HCT116 (cell line): ENCODE measurements around the gene CSN1S1. TPM values are rescaled to one million over a fixed set of nuclear protein-coding genes. Genes with fewer than 3 reads are reported as not detected.
A peak's percentile ranks its signal among the peaks of the same experiment; 100 is the strongest.

ENCODE experiments used
- ATAC-seq: fragments of 200-7000 bp; cut with Tn5 transposase; 2 replicates; pipeline ENCODE4 v1.9.1; 2020; ENCODE audit warnings: mild to moderate bottlenecking, moderate library complexity
- BruUV-seq: library from RNA; stranded (reverse); fragments of 400-500 nt; replicated peaks from 2 replicates; lab custom pipeline; 2021; lab: Mats Ljungman, UMichigan
- CTCF ChIA-PET: fragments of 300-600 bp; sonication (Branson Sonifier 250); formaldehyde crosslinking; loops from one replicate; lab custom pipeline; 2021; ENCODE audit warnings: antibody characterized with exemption; lab: Charles Lee
- POLR2A ChIA-PET: fragments of 300-600, 350-600 bp; sonication (Branson Sonifier 250); formaldehyde crosslinking; loops from one replicate; lab custom pipeline; 2021; ENCODE audit warnings: antibody characterized with exemption; lab: Charles Lee
- RAD21 ChIA-PET, 2 experiments: fragments of 300-600 bp; sonication (Branson Sonifier 250); formaldehyde crosslinking; loops; one replicate each; lab custom pipeline; 2023; ENCODE audit warnings: low total read pairs in 2 of 2; ENCODE audit not compliant: uncharacterized antibody in 2 of 2, unreplicated experiment in 2 of 2, low non-redundant PET in 1 of 2; lab: Charles Lee
- DNase-seq: peaks from one replicate; pipeline ENCODE4 v3.0.0-alpha.2; 2010; ENCODE audit warnings: low read depth, low spot score
- H2AFZ ChIP-seq: fragments of 200-600 bp; shearing (Covaris generic), sonication (generic); 2 replicates; pipeline ENCODE4 v1.6.1; 2017; ENCODE audit warnings: low read depth, mixed run types, mixed read lengths, antibody characterized with exemption, low read length; ENCODE audit not compliant: poor library complexity, severe bottlenecking
- H3K27ac ChIP-seq: 2 replicates; pipeline ENCODE4 v1.5.1; 2012; ENCODE audit warnings: low read depth, low read length
- H3K27me3 ChIP-seq: fragments of 200-600 bp; sonication (generic); 2 replicates; pipeline ENCODE4 v1.6.1; 2016; ENCODE audit warnings: mixed run types, low read length, mixed read lengths; ENCODE audit not compliant: insufficient read depth
- H3K36me3 ChIP-seq, 2 experiments: fragments of 200-500 bp in 1 of 2; fragments of 200-600 bp in 1 of 2; sonication (Bioruptor generic) in 1 of 2; sonication (generic) in 1 of 2; 2 replicates each; pipeline versions ENCODE4 v1.5.1 to v1.6.1; 2014 to 2016; ENCODE audit warnings: low read length in 2 of 2, inconsistent platforms in 1 of 2, mixed read lengths in 1 of 2, mixed run types in 1 of 2; ENCODE audit not compliant: insufficient read depth in 2 of 2, control insufficient read depth in 1 of 2
- H3K4me1 ChIP-seq, 2 experiments: fragments of 200-600 bp in 1 of 2; sonication (generic) in 1 of 2; 2 replicates each; pipeline versions ENCODE4 v1.5.1 to v1.6.1; 2012 to 2017; ENCODE audit warnings: low read length in 2 of 2, inconsistent platforms in 1 of 2, mild to moderate bottlenecking in 1 of 2, mixed read lengths in 1 of 2, mixed run types in 1 of 2, moderate library complexity in 1 of 2; ENCODE audit not compliant: insufficient read depth in 2 of 2, control insufficient read depth in 1 of 2
- H3K4me2 ChIP-seq: fragments of 200-600 bp; sonication (generic); 2 replicates; pipeline ENCODE4 v1.6.1; 2017; ENCODE audit warnings: mixed run types, low read length, mixed read lengths
- H3K4me3 ChIP-seq, 2 experiments: fragments of 200-600 bp in 1 of 2; sonication (generic) in 1 of 2; replicated peaks in 1 of 2; 2 replicates each; pipeline ENCODE4 v1.5.1; 2011 to 2016; ENCODE audit warnings: low read length in 2 of 2, control low read depth in 1 of 2, low read depth in 1 of 2, mild to moderate bottlenecking in 1 of 2, mixed read lengths in 1 of 2, mixed run types in 1 of 2
- H3K79me2 ChIP-seq: fragments of 200-600 bp; sonication (generic); 2 replicates; pipeline ENCODE4 v1.6.1; 2017; ENCODE audit warnings: mild to moderate bottlenecking, mixed run types, low read length, moderate library complexity, mixed read lengths; ENCODE audit not compliant: insufficient read depth
- H3K9ac ChIP-seq: fragments of 200-600 bp; sonication (generic); 2 replicates; pipeline ENCODE4 v1.6.1; 2016; ENCODE audit warnings: low read length, mixed read lengths
- H3K9me2 ChIP-seq: fragments of 200-600 bp; sonication (generic), shearing (Covaris generic); 2 replicates; pipeline ENCODE4 v1.6.1; 2017; ENCODE audit warnings: mixed run types, mild to moderate bottlenecking, moderate library complexity; ENCODE audit not compliant: insufficient read depth
- H3K9me3 ChIP-seq, 2 experiments: fragments of 200-500 bp in 1 of 2; fragments of 200-600 bp in 1 of 2; sonication (Bioruptor generic) in 1 of 2; sonication (generic) in 1 of 2; 2 replicates each; pipeline ENCODE4 v1.6.1; 2014 to 2017; ENCODE audit warnings: low read length in 2 of 2, mixed read lengths in 2 of 2, inconsistent platforms in 1 of 2, low read depth in 1 of 2, mild to moderate bottlenecking in 1 of 2, mixed run types in 1 of 2, moderate library complexity in 1 of 2; ENCODE audit not compliant: control insufficient read depth in 1 of 2, insufficient read depth in 1 of 2
- H4K20me1 ChIP-seq: fragments of 200-600 bp; sonication (generic), shearing (Covaris generic); 2 replicates; pipeline ENCODE4 v1.6.1; 2017; ENCODE audit warnings: mixed run types, mild to moderate bottlenecking, moderate library complexity; ENCODE audit not compliant: insufficient read depth
- RAD21 ChIP-seq: IDR thresholded peaks from 2 replicates; pipeline ENCODE4 v1.6.1; 2012; ENCODE audit warnings: low read depth, mild to moderate bottlenecking
- REST ChIP-seq: IDR thresholded peaks from 2 replicates; pipeline ENCODE4 v1.6.1; 2012; ENCODE audit warnings: low read depth
- ZBTB33 ChIP-seq: IDR thresholded peaks from 2 replicates; pipeline ENCODE4 v1.6.1; 2011; ENCODE audit warnings: mild to moderate bottlenecking, low read length, moderate library complexity; ENCODE audit not compliant: insufficient replicate concordance; ENCODE audit errors: extremely low read depth
- intact Hi-C: fragments of 100-400 bp; cut with micrococcal nuclease; formaldehyde crosslinking; loops from 2 replicates; pipeline ENCODE4 v1.10.0; 2022
- total RNA-seq: library from RNA; stranded (reverse); gene quantifications from one replicate; pipeline ENCODE4 v1.2.1, GENCODE V29; 2021; ENCODE audit not compliant: unreplicated experiment
- TF ChIP-seq, protein P1 (sequence below), 3 experiments: fragments of 200-600 bp in 1 of 3; sonication (generic) in 1 of 3; IDR thresholded peaks in 2 of 3; conservative IDR thresholded peaks in 1 of 3; 2 replicates each; pipeline ENCODE4 v1.5.1; 2012 to 2017; ENCODE audit warnings: low read depth in 2 of 3, low read length in 2 of 3, antibody characterized with exemption in 1 of 3, borderline replicate concordance in 1 of 3, control low read depth in 1 of 3, mild to moderate bottlenecking in 1 of 3, mixed read lengths in 1 of 3, mixed run types in 1 of 3, moderate library complexity in 1 of 3; ENCODE audit not compliant: insufficient read depth in 1 of 3

The CSN1S1 gene
- total RNA-seq, 1 experiment from 2014 or later, result not detected

DNA sequence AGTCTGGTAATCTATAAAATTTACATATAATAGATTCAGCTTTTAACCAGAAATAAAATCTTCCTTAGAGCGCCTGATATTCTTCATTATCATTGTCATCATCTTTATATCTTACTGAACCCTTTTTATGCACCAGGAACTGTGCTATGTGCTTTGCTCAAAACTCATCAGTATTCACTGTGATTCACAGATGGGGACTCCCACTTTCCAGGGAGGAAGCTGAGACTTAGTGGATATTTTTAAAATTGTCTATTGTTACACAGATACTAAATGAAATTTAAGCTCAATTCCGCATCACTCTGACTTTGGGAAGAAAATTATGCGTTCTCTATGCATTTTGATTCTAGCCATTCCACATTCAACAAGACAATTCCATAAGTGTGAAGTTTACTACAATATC lies 36.1 kb upstream of the CSN1S1 start (continued):
- TF ChIP-seq REST, result no peak

DNA sequence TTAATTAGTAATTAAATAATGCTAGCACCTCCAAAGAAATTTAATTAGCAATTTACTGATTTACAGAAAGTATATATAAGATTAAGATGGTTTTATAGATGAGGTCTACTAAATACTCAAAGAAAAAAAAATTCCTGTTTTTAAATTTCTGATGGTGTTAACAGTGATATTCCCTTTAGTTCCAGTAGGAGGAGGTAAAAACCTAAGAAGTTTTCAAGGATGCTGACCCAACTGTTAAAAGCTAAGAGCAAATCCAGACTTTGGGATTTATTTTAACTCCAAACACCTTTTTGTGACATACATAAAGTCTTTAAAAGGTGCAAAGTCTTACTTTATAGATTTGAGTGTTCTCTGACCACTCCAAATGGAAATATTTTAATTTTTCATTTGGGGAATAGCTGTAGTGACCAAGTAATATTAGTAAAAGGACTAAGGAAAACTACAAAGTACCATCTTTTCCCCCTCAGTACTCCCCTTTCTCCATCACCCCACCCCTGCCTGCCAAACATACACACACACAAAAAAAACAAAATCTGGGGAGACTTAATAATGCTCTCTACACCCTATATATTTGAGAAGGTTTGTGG lies 34.2 kb upstream of the CSN1S1 start:
- intact Hi-C loops, result loop anchor here (1.0 to 5.0 kb wide), 4 partner anchors 287 to 663 kb away; no protein-coding TSS in a partner anchor
- ChIA-PET CTCF (interaction anchor here (1.6 to 1.8 kb wide), 3 partner anchors 287 to 663 kb away, joined by 7 to 9 read pairs (median 9); no protein-coding TSS in a partner anchor), POLR2A (no interaction called here), RAD21 (interaction anchor here in 1 of 2 experiments (0.7 to 1.2 kb wide), 2 partner anchors 281 to 287 kb away, joined by 3 to 4 read pairs; no protein-coding TSS in a partner anchor)
- Histone ChIP-seq H3K4me2 (no peak overlapping the region), H3K4me3 (no peak overlapping the region), H3K27me3 (no peaks in the 10 kb centered on the region), H3K79me2 (no peaks in the 10 kb centered on the region), H2AFZ (no peak overlapping the region), H3K36me3 (no peaks in the 10 kb centered on the region), H3K27ac (no peak overlapping the region), H3K9me2 (no peaks in the 10 kb centered on the region), H4K20me1 (no peaks in the 10 kb centered on the region), H3K9me3 (no peaks in the 10 kb centered on the region), H3K9ac (no peak overlapping the region), H3K4me1 (no peaks in the 10 kb centered on the region)
- no TSS peak for BruUV-seq
- TF ChIP-seq ZBTB33, result no peak
- peak; percentile 61 for TF ChIP-seq RAD21
- TF ChIP-seq, protein P1, sequence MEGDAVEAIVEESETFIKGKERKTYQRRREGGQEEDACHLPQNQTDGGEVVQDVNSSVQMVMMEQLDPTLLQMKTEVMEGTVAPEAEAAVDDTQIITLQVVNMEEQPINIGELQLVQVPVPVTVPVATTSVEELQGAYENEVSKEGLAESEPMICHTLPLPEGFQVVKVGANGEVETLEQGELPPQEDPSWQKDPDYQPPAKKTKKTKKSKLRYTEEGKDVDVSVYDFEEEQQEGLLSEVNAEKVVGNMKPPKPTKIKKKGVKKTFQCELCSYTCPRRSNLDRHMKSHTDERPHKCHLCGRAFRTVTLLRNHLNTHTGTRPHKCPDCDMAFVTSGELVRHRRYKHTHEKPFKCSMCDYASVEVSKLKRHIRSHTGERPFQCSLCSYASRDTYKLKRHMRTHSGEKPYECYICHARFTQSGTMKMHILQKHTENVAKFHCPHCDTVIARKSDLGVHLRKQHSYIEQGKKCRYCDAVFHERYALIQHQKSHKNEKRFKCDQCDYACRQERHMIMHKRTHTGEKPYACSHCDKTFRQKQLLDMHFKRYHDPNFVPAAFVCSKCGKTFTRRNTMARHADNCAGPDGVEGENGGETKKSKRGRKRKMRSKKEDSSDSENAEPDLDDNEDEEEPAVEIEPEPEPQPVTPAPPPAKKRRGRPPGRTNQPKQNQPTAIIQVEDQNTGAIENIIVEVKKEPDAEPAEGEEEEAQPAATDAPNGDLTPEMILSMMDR (IDR thresholded peaks at IDR 0.05 in 2 of 3, conservative IDR thresholded peaks at IDR 0.05 in 1 of 3; ENCODE audit: borderline replicate concordance in 1 of 3, insufficient read depth in 1 of 3, low read depth in 2 of 3, low read length in 2 of 3), result peak; percentile 47 to 54 (median 51); a peak in 5 of 6 replicates
- ATAC-seq (peak; percentile 36; the same call in 1 of the 2 replicates), DNase-seq (peak; percentile 7)
